Lower leg skin (tissue), 4 donors: ENCODE data around the gene B3GNT9. TPM values are rescaled to one million over a fixed set of nuclear protein-coding genes. Genes with fewer than 3 reads are reported as not detected.

Experiments
- DNase-seq, 2 donors: peaks; one replicate each; pipeline ENCODE4 v3.0.0-alpha.2; 2019; ENCODE audit warnings: low spot score in 2 of 2
- H3K4me3 ChIP-seq: fragments of 200-600 bp; sonication (generic); 2 replicates; pipeline ENCODE4 v1.5.1; 2017; ENCODE audit warnings: mild to moderate bottlenecking, low read depth; ENCODE audit not compliant: poor library complexity, severe bottlenecking
- POLR2A ChIP-seq, 2 donors: fragments of 450-650 bp; IDR thresholded peaks; one replicate each; pipeline ENCODE4 v1.6.1; 2016 to 2017; ENCODE audit warnings: antibody characterized with exemption in 2 of 2, mild to moderate bottlenecking in 1 of 2, moderate library complexity in 1 of 2
- WGBS, 2 donors: methylation state at CpG; one replicate each; pipeline ENCODE4 v1.1.5; 2018; 5-methylcytosine and 5-hydroxymethylcytosine counted together
- intact Hi-C: fragments of 100-400 bp; cut with DNase I; formaldehyde crosslinking; loops from one replicate; pipeline ENCODE4 v1.15.0; 2023; ENCODE audit warnings: low total_unique reads
- total RNA-seq, 4 donors: library from RNA; depleted of rRNA; stranded (reverse); fragments of >200 nt; gene quantifications; one replicate each; pipeline ENCODE4 v1.1.0, GENCODE V29; 2016
- TF ChIP-seq, protein P1 (sequence below), 3 donors: fragments of 450-650 bp; IDR thresholded peaks; one replicate each; pipeline ENCODE4 v1.5.1; 2016; ENCODE audit warnings: antibody characterized with exemption in 3 of 3, mild to moderate bottlenecking in 3 of 3, moderate library complexity in 2 of 3

B3GNT9 gene
- total RNA-seq, 4 donors from 2014 or later = 10.3 to 18.0 (median 13.3) TPM

DNA sequence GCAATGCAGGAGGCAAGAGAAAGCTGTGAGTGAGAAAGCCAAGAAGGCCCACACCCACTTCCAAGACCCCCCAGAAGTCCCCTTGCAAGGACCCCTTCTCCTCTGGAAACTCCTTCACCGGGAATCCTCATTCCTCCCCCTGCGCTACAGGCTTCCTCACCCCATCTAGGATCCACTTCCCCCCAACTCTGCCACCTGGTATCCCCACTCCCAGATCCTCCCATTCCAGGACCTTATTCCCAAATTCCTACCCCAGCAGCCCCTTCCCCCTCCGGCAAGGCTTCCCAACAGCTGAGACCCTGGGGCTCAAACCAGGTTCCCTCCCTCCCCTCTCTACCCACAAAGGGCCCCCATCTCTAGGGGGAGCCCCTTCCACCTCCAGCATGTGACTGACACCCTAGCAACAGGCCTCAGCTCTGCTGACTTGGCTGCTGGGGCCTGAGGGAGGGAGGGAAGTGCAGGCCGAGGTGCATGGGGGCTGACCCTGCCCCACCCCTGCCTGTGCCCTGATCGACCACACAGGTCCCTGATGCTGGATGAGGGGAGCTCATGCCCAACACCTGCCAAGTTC lies 15.9 kb upstream of the B3GNT9 start:
- intact Hi-C loops = no loop called here
- 84 to 90% methylated on average over 5 of the region's 5 CpGs for WGBS, 2 donors
- no peak for TF ChIP-seq POLR2A (IDR thresholded peaks at IDR 0.05)
- TF ChIP-seq, protein P1, sequence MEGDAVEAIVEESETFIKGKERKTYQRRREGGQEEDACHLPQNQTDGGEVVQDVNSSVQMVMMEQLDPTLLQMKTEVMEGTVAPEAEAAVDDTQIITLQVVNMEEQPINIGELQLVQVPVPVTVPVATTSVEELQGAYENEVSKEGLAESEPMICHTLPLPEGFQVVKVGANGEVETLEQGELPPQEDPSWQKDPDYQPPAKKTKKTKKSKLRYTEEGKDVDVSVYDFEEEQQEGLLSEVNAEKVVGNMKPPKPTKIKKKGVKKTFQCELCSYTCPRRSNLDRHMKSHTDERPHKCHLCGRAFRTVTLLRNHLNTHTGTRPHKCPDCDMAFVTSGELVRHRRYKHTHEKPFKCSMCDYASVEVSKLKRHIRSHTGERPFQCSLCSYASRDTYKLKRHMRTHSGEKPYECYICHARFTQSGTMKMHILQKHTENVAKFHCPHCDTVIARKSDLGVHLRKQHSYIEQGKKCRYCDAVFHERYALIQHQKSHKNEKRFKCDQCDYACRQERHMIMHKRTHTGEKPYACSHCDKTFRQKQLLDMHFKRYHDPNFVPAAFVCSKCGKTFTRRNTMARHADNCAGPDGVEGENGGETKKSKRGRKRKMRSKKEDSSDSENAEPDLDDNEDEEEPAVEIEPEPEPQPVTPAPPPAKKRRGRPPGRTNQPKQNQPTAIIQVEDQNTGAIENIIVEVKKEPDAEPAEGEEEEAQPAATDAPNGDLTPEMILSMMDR (IDR thresholded peaks at IDR 0.05) = no peak

DNA sequence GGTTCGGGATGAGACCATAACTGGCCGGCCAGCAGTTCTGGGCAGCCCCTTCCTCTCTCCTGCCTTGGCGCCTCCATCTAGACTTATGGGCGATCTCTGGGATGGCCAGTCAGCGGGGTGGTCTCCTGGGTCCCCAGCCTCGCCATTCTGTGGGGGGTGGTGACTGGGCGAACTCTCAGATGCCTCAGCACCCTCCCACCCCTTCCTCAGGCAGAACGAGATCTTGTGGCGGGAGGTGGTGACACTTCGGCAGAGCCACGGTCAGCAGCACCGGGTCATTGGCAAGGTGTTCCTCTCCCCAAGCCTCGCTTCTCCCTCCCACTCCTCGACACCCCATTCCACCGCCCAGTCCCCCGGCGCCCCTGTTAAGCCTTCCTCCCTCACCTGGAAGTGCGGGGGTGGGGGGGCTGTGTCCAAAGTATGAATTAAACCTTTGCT lies 15.3 kb upstream of the B3GNT9 start:
- H3K4me3 ChIP-seq = no peak overlapping the region
- WGBS, 2 donors = 63 to 81% methylated on average over 11 to 18 of the region's 18 CpGs
- TF ChIP-seq, protein P1 (IDR thresholded peaks at IDR 0.05) = no peak
- TF ChIP-seq POLR2A (IDR thresholded peaks at IDR 0.05) = no peak
- intact Hi-C loops = no loop called here
- DNase-seq = peak in 1 of 2 donors; percentile 80

More for the DNA sequence above, 15.9 kb upstream of the B3GNT9 start:
- no peak for DNase-seq
- no peak overlapping the region for H3K4me3 ChIP-seq

DNA sequence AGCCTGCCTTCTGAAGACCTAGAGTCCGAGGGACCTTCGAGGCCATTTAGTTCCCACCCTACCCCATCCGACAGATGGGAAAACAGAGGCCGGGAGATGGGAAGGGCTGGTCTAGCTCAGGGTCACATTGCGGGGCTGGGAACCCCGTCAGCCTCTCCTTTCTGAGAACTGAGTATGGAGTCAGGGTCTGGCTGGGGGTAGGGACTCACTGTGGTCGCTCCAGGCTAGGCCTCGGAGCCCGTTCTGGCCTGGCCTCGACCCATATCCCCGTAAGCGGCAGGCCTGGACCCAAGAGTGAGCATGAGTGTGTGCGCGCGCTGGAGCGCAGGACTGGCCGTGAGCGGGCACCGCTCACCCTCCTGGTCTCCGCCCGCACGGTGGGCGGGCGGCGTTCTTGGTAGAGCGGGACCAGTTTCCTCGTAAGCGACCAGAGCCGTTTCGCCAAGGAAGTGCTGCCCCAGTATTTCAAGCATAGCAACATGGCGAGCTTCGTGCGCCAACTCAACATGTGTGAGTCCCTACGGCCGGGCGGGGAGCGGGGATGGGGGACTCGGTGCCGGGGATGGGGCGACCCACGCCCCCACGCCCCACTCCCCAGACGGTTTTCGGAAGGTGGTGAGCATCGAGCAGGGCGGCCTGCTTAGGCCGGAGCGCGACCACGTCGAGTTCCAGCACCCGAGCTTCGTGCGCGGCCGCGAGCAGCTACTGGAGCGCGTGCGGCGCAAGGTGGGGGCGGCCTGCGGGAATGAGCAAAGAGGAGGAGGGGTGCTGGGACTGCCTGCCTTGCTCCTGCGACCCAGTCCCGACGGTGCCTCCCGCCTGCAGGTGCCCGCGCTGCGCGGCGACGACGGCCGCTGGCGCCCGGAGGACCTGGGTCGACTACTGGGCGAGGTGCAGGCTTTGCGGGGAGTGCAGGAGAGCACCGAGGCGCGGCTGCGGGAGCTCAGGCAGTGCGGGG lies 14.6 kb upstream of the B3GNT9 start:
- no peak overlapping the region for H3K4me3 ChIP-seq
- intact Hi-C loops = no loop called here
- TF ChIP-seq POLR2A (IDR thresholded peaks at IDR 0.05) = no peak
- TF ChIP-seq, protein P1 (IDR thresholded peaks at IDR 0.05) = no peak
- WGBS, 2 donors = 49 to 52% methylated on average over 69 to 80 of the region's 85 CpGs
- DNase-seq = no peak

DNA sequence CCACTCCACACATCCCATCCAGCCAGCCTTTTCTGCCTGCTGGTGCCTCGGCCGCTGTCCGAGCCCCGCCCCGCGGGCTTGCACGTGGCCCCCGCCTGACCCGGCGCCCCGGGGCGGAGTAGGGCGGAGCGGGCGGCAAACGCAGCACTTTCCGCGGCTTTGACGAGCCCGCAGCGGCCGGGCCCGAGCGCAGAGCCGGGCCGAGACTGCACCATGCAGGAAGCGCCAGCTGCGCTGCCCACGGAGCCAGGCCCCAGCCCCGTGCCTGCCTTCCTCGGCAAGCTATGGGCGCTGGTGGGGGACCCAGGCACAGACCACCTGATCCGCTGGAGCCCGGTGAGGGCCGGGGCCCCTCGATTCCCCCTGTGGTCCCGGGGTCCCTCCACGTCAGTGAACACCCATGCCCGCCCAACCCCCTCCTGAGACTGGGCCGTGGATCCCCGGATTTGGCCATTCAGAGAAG lies 13.8 kb upstream of the B3GNT9 start, which contains the start of gene HSF4:
HSF4 (plus strand) TSS at position 147 of the 463 bp plus-strand sequence; CDS start at position 214, 67 bp downstream.
- peak in 1 of 2 donors; percentile 91 for DNase-seq
- TF ChIP-seq, protein P1 (IDR thresholded peaks at IDR 0.05) = no peak
- TF ChIP-seq POLR2A (IDR thresholded peaks at IDR 0.05) = no peak
- intact Hi-C loops = no loop called here
- 2 to 8% methylated on average over 10 to 31 of the region's 41 CpGs for WGBS, 2 donors
- H3K4me3 ChIP-seq = peak within 1 kb of the TSS; percentile 16

DNA sequence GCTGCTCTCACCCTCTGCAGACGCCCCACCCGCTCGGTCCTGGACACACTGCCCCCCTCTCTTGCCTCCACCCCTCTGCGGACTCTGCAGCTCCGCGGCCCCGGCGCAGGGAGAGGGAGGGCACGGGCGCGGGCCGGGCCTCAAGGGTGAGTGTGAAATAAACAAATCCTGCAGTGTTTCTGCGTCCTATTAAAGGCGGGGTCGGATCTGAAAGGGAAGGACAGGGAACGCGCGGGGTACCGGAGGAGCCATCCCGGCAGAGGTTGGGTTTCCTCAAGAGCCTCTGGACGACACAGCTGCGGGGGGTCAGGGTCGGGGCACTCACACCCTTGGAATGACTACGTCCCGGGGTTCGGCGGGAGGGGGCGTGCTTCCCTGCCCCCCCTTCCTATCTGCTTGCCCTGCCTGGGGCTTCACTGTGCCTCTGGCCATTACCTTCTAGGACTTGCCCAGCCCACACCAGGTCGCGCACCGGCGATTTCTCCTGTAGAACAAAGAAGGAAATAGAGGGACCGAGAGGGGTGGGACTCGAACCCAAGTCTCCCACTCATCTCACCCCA lies 13.3 kb upstream of the B3GNT9 start:
- TF ChIP-seq, protein P1 (IDR thresholded peaks at IDR 0.05) = no peak
- TF ChIP-seq POLR2A (IDR thresholded peaks at IDR 0.05) = no peak
- intact Hi-C loops = no loop called here
- peak in 1 of 2 donors; percentile 89 for DNase-seq
- H3K4me3 ChIP-seq = peak overlapping the region; percentile 16
- 0 to 3% methylated on average over 31 to 33 of the region's 34 CpGs for WGBS, 2 donors
